Activated CD4-positive, alpha-beta T cell treated with anti-CD3 and anti-CD28 coated beads, Interleukin-2, Interleukin-6, amounts not matched to agents 100 ng/mL and 50 ng/mL, durations not matched to agents 16 hours and 8 hours (primary cell): Measurements from ENCODE around the gene PURA.

Experiments
- DNase-seq: peaks from one replicate; pipeline ENCODE4 v3.0.0-alpha.2; 2020

PURA gene

GRCh38 chr5:140113699-140114263, at the start of gene PURA:
PURA (plus strand) TSS chr5:140114109; CDS start chr5:140114182, 73 bp downstream.
- DNase-seq: peak; percentile 97

- DNase-seq: no peak
Measured at GRCh38 chr5:140072812-140073211, 41.1 kb upstream of the PURA start.

DNA sequence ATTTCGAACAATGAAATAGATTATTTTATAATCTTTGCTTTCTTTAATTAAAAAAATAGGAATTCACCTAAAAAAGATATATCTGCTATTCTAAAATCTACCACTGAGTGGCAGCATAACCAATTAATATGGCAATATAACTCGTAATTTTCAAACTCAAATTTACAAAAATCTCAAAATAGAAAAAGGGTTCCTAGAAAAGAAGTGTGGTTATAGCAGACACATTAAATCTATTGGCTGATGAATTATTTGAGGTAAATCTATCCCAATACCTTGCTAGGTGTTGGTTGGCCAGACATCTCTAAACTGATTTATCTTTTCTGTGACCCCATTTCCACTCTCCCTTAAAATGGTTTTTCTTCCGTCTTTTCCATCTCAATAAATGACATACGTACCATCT, 40.6 kb upstream of the PURA start:
- peak; percentile 25 for DNase-seq

- no peak for DNase-seq
Measured at GRCh38 chr5:140075371-140075770, 38.5 kb upstream of the PURA start.

DNA sequence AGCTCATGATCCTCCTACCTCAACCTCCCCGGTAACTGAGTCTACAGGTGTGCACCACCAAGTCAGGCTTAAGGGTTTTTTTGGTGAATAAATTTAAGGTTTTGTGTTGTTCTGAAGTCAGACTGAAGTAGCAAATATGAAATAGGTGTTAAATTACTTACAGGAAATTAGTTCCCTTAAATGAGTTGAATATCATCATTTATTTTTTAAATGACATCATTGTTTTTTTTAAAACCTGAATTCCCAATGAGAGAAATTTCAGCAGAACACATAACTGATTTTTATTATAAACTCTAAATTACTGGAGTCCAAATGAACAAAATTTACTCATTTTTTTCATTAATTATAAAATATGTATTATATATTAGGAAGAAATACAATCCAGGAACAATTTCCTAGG, 37.8 kb upstream of the PURA start:
- no peak for DNase-seq

GRCh38 chr5:140076788-140077187, 37.1 kb upstream of the PURA start:
- DNase-seq: no peak

GRCh38 chr5:140083120-140083519, 30.8 kb upstream of the PURA start:
- no peak for DNase-seq

DNA sequence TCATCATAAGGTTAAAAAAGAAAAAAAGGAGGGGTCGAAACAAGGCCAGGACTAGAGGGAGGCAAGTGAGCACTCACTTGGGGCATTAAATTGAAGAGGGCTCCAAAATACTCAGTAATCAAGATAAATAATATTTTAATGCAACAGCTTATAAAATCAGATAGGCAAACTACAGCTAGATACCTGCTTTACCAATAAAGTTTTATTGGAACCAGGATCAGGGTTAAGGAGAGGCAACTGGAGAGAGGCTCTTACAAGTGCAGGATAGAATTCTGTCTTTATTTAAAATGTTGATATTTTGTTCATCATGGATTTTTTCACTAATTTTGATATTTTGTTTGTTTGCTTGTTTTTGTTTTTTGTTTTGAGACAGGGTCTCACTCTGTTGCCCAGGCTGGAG, 30.3 kb upstream of the PURA start:
- DNase-seq: no peak

- DNase-seq: no peak
Measured at GRCh38 chr5:140084541-140084940, 29.4 kb upstream of the PURA start.

- no peak for DNase-seq
Measured at GRCh38 chr5:140090251-140090650, 23.7 kb upstream of the PURA start.

- DNase-seq: no peak
Measured at GRCh38 chr5:140093179-140093578, 20.7 kb upstream of the PURA start.

GRCh38 chr5:140093866-140094265, 20.0 kb upstream of the PURA start:
- DNase-seq: no peak

DNA sequence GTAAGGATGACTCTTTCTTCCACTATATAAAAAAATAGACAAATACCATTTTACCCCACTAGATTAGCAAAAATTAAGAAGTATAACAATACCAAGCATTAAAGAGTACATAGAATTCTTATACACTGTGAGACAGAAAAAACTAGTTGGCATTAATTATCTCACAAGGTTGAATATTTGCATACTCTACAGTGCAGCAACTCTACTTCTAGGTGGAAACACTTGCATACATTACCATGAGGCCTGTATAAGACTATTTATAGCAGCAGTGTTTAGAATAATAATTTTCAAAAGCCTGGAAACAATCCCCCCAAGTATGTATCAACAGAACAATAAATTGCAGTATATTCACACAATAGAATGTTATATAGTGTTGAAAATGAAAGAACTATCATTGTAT, 19.0 kb upstream of the PURA start:
- DNase-seq: no peak

DNA sequence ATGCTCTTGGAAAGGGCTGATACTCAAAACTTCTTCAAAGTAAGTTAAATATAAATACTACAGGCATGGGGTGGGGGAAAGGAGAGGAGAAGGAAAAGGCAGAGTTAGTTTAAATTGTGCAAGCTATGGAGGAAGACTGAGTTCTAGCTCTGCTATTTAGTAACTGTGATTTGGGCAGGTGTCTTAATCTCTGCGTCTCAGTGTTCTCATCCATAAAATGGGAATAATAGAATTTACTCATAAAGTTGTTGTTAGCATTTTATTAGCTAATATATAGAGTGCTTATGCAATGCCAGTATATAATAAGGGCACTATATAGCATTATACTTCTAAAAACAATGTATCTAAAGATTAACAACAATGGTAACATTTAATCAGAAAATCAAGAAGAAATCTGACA, 12.7 kb upstream of the PURA start:
- no peak for DNase-seq

GRCh38 chr5:140103154-140103553, 10.8 kb upstream of the PURA start:
- no peak for DNase-seq

- no peak for DNase-seq
Measured at GRCh38 chr5:140104100-140104499, 9.8 kb upstream of the PURA start.

DNA sequence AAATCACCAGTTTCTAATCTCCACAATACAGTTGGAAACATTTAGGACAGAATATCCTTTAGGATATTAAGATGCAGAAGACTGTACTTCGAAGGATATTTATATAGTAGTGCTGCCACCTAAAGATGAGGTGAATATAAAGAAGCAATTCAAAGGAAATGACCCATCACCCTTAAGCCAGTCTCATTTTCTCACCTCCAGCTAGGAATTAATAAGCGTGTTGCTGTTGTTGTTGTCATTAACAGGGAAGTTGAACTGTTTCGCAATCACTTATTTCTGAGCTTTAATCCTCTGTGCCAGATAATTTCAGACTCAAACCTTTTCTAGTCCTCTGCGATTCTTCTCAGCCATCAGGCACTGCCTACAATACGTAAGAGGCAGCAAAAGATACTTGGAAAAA, 7.8 kb upstream of the PURA start:
- DNase-seq: peak; percentile 15

DNA sequence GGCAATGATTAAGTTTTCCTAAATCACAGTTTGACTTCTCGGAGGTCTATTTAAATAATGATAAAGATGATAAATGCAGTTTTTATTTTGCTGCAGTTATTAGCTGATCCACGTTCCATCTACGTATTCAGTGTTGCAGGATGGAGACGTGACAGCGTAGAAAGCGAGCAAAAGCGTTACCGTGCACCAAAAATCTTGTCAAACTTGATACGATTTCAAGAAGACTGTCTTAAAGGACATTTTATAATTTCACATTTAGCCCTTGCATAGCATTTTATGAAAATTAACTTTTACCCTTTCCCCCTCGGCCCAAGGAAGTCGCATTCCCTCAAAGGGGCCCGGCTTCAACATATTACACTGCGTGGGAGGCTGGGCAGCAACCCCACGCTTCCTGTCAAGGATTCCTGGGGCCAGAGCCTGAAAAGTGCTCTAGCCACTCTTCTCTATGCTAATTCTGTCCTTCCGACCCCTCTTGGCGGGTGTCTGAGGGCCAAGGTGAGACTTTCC, 7.1 kb upstream of the PURA start:
- DNase-seq: no peak

- peak; percentile 95 for DNase-seq
Measured at GRCh38 chr5:140107312-140108092, 6.4 kb upstream of the PURA start.

DNA sequence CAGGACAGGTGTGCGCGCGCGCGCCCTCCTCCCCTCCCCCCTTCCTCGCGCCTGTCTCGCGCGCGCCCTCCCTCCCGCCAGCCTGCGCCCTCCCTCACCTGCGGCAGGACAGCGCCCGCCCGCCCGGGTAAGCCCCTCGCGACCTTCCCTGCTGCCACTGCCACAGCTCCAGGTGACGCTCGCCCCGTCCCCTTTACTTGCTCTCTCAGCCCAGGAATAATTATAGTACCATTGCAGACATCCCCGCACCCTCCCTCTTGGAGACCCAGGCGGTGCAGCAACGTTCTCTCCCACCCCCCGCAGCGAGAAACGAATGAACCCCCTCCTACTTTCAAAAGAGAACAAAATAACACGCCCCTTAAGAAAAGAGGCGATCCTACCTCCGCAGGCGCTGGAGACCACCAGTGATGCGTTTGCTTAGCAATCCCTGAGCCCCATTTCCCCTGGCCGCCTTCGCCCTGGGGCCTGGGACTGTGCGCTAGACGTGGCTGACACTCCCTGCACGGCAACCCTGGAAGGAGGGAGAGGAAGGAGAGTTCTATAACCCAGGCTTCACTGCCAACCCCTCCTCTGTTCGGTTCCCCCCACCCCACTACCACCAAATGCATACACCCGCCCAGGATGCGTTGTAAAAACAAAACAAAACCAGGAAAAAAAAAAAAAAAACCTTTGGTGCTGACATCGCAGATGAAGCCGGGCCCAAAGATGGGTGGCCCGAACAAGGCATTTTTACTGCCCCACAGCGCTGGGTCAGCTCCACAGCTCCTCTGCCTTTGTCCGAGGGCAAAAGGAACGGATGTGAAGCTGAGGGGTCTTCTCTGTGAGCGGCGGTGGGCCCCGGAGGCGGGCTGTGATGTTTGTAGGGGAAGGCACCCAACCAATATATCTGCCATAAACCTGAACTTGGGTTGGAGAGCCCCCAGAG, 5.6 kb upstream of the PURA start:
- DNase-seq: peak; percentile 28

DNA sequence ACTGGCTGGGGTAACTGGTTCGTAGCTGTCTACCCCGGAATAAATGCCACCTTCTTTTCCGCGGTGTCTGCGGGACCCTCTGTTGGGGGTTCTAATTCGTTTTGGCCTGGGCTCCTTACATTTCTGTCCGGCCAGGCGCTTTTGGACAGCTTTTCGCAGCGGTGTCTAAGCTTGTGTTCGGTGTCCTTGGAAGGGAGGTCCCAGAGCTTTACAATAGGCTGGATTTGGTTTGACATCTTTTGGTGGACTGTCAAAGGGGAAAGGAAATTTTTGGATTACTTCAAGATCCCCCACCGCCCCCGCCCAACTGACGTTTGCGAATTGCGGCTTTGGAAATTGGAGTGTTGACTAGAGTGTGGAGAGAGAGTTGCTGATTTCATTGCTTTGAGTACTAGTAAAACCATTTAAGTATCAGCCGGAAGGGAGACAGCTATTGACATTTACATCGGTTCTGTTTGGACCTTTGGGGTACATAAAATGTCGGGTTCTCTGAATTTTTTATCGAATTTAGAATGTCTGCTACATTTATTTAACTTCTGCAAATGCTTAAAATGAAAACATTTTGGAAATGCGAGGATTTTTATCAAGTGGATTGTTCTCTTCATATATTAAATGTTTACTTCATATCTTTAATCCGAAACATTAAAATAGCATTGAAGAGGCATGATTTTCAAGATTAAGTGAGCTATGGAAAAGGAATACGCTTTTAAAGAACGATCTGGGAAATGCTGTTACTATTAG, 4.7 kb upstream of the PURA start:
- no peak for DNase-seq

- no peak for DNase-seq
Measured at GRCh38 chr5:140109759-140110645, 3.9 kb upstream of the PURA start.
